ENCODE data around the gene LZTR1.

DNA sequence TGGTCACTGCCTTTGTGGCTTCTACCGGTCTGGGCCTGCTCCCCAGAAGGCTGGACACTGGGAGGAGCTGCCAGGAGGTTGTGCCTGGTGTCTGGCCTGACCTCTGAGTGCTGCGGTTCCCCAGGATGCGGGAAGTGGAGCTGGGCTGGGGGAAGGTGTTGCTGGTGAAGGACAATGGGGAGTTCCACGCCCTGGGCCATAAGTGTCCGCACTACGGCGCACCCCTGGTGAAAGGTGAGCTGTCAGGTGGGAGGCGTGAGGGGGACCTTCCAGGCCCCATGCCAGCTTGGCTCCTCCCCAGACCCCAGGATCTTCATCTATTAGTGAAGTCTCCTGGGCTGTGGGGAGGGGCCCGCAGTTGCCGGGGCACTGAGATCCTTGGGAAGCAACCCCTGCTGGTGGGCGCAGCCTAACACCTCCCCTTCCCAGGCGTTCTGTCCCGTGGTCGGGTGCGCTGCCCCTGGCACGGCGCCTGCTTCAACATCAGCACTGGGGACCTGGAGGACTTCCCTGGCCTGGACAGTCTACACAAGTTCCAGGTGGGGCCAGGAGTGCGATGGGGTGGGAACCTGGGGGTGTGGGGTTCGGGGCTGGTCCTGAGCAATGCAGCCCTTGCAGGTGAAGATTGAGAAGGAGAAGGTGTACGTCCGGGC is 8.3 kb upstream of the LZTR1 start:
- TF ChIP-seq EP300 (IDR thresholded peaks at IDR 0.05; ENCODE audit: borderline replicate concordance) (no peak), FOXM1 (IDR thresholded peaks at IDR 0.05; ENCODE audit: borderline replicate concordance, low read depth) (no peak), RAD21 (IDR thresholded peaks at IDR 0.05; ENCODE audit: low read depth) (no peak), CEBPB (IDR thresholded peaks at IDR 0.05) (no peak)
